ENCODE results near the gene SAP130. TPM values are rescaled to one million over a fixed set of nuclear protein-coding genes. Genes with fewer than 3 reads are reported as not detected.

The SAP130 gene
- polyA plus RNA-seq (ENCODE audit: insufficient read length in 12 of 12): 10 to 100 TPM in 11 of 12 donors, not detected in 1; 11.3 to 25.7 (median 14.3) TPM
- long read RNA-seq, donor 1, full-length matches to known transcripts: 1 of 1 reads
- long read RNA-seq, donor 1, partial matches to known transcripts: 0 of 1 reads
- long read RNA-seq, donor 1, other reads (novel, unspliced or antisense): 0 of 1 reads
- long read RNA-seq, donor 2: 0 reads
- long read RNA-seq, donor 3: 0 reads
- long read RNA-seq, donor 4: 0 reads
- long read RNA-seq, donor 5: 0 reads
- long read RNA-seq, donor 6: 0 reads
- long read RNA-seq, donor 7, full-length matches to known transcripts: 1 of 1 reads
- long read RNA-seq, donor 7, partial matches to known transcripts: 0 of 1 reads
- long read RNA-seq, donor 7, other reads (novel, unspliced or antisense): 0 of 1 reads
- long read RNA-seq, donor 8: 0 reads
- long read RNA-seq, donor 9: 0 reads
- long read RNA-seq, donor 10: 0 reads
- long read RNA-seq, donor 11: 0 reads

- DNase-seq: peak; percentile 96
These were observed at the start of gene SAP130 for GRCh38 chr2:128027801-128028667. Gene SAP130, minus strand, starts transcription at chr2:128028059. Its CDS starts 1,767 bp downstream, at chr2:128026292.

GRCh38 chr2:128076461-128077106 lies 48.7 kb upstream of the SAP130 start:
- no peak for DNase-seq

- no peak for DNase-seq
These were observed 45.4 kb upstream of the SAP130 start for GRCh38 chr2:128073278-128073677.

- no peak for DNase-seq
These were observed 41.9 kb upstream of the SAP130 start for GRCh38 chr2:128069769-128070168.

DNA sequence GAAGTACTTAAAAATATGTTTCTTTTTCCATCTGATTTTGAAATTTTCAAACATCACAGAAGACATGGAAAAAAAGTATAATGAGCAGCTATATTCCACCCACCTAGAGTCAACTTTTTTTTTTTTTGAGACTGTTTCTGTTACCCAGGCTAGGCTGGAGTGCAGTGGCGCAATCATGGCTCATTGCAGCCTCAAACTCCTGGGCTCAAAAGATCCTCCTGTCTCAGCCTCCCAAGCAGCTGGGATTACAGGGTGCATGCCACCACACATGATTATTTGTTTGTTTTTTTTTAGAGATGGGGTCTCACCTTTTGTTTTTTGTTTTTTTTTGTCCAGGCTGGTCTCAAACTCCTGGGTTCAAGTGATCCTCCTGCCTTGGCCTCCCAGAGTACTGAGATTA lies 36.5 kb upstream of the SAP130 start:
- DNase-seq: no peak

- no peak for DNase-seq
These were observed 34.7 kb upstream of the SAP130 start for GRCh38 chr2:128062571-128062970.

GRCh38 chr2:128058114-128058513 lies 30.3 kb upstream of the SAP130 start:
- no peak for DNase-seq

DNA sequence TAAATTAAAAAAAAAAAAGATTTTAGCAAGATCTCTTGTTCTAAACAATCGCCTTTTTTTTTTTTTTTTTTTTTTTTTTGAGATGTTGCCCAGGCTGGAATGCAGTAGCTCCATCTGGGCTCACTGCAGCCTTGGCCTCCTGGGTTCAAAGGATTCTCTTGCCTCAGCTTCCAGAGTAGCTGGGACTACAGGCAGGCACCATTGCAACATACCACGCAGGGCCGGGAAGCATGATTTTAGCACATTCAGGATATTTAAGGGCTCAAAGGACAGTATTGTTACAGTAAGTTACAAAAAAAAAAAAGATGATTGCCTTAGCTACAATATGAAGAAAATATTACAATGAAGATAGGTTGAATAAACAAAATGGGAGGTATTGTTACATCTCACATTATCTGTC lies 29.5 kb upstream of the SAP130 start:
- DNase-seq: no peak

GRCh38 chr2:128054104-128054885 lies 26.4 kb upstream of the SAP130 start:
- no peak for DNase-seq

- no peak for DNase-seq
These were observed 25.5 kb upstream of the SAP130 start for GRCh38 chr2:128053331-128053730.

- DNase-seq: no peak
These were observed 15.2 kb upstream of the SAP130 start for GRCh38 chr2:128043041-128043440.

DNA sequence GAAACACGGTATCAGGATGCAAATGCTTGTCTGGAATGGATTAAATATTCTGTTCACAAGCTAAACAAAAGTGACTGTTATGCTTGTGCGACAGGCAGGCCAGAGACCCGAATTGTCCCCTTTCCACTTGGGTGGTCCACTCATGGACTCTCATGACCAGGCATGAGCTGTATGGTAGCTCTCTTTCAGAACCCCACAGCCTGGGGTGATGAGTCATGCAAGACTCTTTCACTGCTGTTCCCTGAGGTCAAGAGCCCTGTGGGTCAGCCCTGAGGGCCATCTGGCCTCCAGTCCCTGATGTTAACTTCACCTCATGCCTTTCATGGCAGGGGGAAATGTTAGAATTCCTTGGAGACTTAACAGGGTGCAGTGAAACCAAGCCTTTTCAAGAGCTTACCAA lies 13.7 kb upstream of the SAP130 start:
- DNase-seq: no peak

DNA sequence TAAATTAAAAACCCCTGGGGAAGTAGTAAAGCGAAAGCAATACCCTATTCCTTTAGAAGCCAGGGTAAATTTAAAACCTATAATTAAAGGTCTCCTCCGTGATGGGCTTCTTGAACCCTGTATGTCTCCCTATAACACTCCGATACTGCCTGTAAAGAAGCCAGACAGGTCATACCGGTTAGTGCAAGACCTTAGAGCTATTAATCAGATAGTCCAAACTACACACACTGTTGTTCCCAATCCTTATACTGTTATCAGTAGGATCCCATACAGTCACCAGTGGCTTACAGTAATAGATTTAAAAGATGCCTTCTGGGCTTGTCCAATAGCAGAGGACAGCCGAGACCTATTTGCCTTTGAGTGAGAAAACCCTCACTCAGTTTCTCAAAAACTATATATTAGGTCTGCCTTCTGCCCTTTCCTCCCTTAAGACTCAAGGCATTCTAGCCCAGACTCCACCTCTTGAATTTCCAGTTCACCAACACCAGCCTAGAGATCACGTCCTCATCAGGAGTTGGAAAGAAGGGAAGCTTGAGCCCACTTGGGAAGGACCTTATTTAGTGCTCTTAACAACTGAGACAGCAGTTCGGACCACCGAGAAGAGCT lies 12.4 kb upstream of the SAP130 start:
- DNase-seq: no peak

GRCh38 chr2:128039535-128039934 lies 11.7 kb upstream of the SAP130 start:
- DNase-seq: no peak

GRCh38 chr2:128038411-128038810 lies 10.6 kb upstream of the SAP130 start:
- DNase-seq: no peak

- no peak for DNase-seq
These were observed 9.8 kb upstream of the SAP130 start for GRCh38 chr2:128037649-128038048.

DNA sequence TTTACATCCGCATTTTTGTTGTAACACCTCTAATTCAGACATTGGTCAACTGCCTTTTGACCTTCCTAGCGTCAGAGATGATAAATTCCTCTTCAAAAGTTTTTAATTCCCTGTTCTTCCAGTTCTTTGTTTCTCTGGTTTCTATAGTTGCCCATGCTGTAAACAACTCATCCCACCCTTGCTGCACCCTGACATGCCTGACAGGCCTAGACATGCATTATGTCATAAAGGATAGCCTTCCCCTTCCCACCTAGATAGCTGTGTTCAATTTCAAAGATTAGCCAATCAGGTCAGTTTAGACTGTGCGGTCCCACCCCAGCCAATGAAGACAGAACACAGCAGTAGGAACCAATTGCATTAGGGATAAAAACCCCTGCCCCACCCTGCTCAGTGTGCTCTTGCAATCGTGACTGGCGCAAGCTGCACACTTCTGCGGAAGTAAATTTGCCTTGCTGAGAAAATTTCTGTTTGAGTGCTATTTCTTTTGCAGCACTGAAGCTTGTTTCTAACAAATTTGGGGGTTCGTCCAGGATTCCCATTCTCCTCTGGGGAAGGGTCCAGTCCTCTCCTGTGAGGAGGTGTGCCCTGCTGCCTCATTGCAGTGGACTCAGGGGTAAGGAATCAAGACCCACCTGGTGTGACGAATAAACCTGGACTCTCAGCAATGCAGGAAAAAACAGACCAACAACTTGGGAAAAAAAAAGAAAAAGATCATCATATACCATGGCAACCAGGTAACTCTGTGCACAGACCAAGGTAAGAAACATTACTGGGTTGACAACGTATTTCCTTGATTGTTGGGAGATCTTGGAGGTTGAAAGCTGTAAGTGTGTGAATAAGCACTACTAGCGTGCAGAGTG lies 9.1 kb upstream of the SAP130 start:
- no peak for DNase-seq

GRCh38 chr2:128032092-128032491 lies 4.2 kb upstream of the SAP130 start:
- no peak for DNase-seq

GRCh38 chr2:128028668-128029054 lies 802 bp upstream of the SAP130 start:
- peak; percentile 3 for DNase-seq

GRCh38 chr2:128027278-128027800 lies 520 bp downstream of the SAP130 start:
- peak; percentile 100 for DNase-seq
